Measurements from ENCODE around the gene TOLLIP.

The TOLLIP gene

GRCh38 chr11:1302041-1302460 is 7.4 kb downstream of the TOLLIP start:
- intact Hi-C loops (cut with DNase I) = no loop called here
- DNase-seq = peak in 1 of 10 donors; percentile 65

- DNase-seq = peak in 2 of 10 donors; percentile 61 to 62
- intact Hi-C loops (cut with DNase I) = no loop called here
Measured at GRCh38 chr11:1301220-1302000, 8.0 kb downstream of the TOLLIP start.

- DNase-seq = peak in 4 of 10 donors; percentile 8 to 83 (median 68)
- intact Hi-C loops (cut with DNase I) = no loop called here
Measured at GRCh38 chr11:1300569-1301187, 8.8 kb downstream of the TOLLIP start.

GRCh38 chr11:1300121-1300520 is 9.3 kb downstream of the TOLLIP start:
- intact Hi-C loops (cut with DNase I) = no loop called here
- peak in 4 of 10 donors; percentile 7 to 79 (median 51) for DNase-seq

GRCh38 chr11:1299621-1300020 is 9.8 kb downstream of the TOLLIP start:
- DNase-seq = peak in 8 of 10 donors; percentile 59 to 95 (median 78)
- intact Hi-C loops (cut with DNase I) = no loop called here

- peak; percentile 46 to 96 (median 78) for DNase-seq
- intact Hi-C loops (cut with DNase I) = no loop called here
Measured at GRCh38 chr11:1298695-1299492, 10.5 kb downstream of the TOLLIP start.

- DNase-seq = peak in 6 of 10 donors; percentile 1 to 82 (median 45)
- intact Hi-C loops (cut with DNase I) = no loop called here
Measured at GRCh38 chr11:1297576-1298473, 11.6 kb downstream of the TOLLIP start.

- peak in 6 of 10 donors; percentile 1 to 73 (median 41) for DNase-seq
- intact Hi-C loops (cut with DNase I) = no loop called here
Measured at GRCh38 chr11:1297011-1297575, 12.3 kb downstream of the TOLLIP start.

- intact Hi-C loops (cut with DNase I) = no loop called here
- DNase-seq = peak in 2 of 10 donors; percentile 6 to 57
Measured at GRCh38 chr11:1296287-1296686, 13.1 kb downstream of the TOLLIP start.

- intact Hi-C loops (cut with DNase I) = no loop called here
- DNase-seq = peak in 6 of 10 donors; percentile 8 to 80 (median 49)
Measured at GRCh38 chr11:1295591-1295990, 13.8 kb downstream of the TOLLIP start.

- intact Hi-C loops (cut with DNase I) = no loop called here
- peak in 5 of 10 donors; percentile 6 to 78 (median 58) for DNase-seq
Measured at GRCh38 chr11:1295086-1295485, 14.3 kb downstream of the TOLLIP start.

GRCh38 chr11:1293619-1294015 is 15.8 kb downstream of the TOLLIP start:
- intact Hi-C loops (cut with DNase I) = no loop called here
- peak in 7 of 10 donors; percentile 13 to 92 (median 54) for DNase-seq

- peak in 8 of 10 donors; percentile 6 to 83 (median 16) for DNase-seq
- intact Hi-C loops (cut with DNase I) = no loop called here
Measured at GRCh38 chr11:1292644-1293618, 16.5 kb downstream of the TOLLIP start.

GRCh38 chr11:1292018-1292643 is 17.3 kb downstream of the TOLLIP start:
- DNase-seq = peak in 8 of 10 donors; percentile 2 to 87 (median 28)

GRCh38 chr11:1291295-1292017 is 18.0 kb downstream of the TOLLIP start:
- intact Hi-C loops (cut with DNase I) = no loop called here
- DNase-seq = peak in 5 of 10 donors; percentile 6 to 73 (median 55)

More at GRCh38 chr11:1292018-1292643, 17.3 kb downstream of the TOLLIP start:
- intact Hi-C loops (cut with DNase I) = no loop called here

- intact Hi-C loops (cut with DNase I) = no loop called here
- DNase-seq = peak in 6 of 10 donors; percentile 1 to 66 (median 36)
Measured at GRCh38 chr11:1290052-1291040, 19.1 kb downstream of the TOLLIP start.

Data from posterior cingulate gyrus (tissue), 11 donors.